ENCODE data around the gene POLA1. TPM values are rescaled to one million over a fixed set of nuclear protein-coding genes. Genes with fewer than 3 reads are reported as not detected.

The POLA1 gene
- total and polyA plus RNA-seq, 12 donors = 2.2 to 11.0 (median 5.9) TPM

GRCh38 chrX:24732766-24733500, 39.2 kb downstream of the POLA1 start:
- Histone ChIP-seq H3K4me3 (no peak overlapping the region), H3K27ac (no peak overlapping the region), H3K27me3 (no peaks in the 10 kb centered on the region), H3K4me1 (replicated peaks in 1 of 2) (no peaks in the 10 kb centered on the region), H3K9me3 (replicated peaks in 1 of 3) (no peaks in the 10 kb centered on the region), H3K36me3 (replicated peaks in 1 of 2) (no peaks in the 10 kb centered on the region)
- TF ChIP-seq POLR2A (IDR thresholded peaks at IDR 0.05) = no peak
- no peak for TF ChIP-seq CTCF (IDR thresholded peaks at IDR 0.05)
- DNase-seq = no peak
- intact Hi-C loops (cut with DNase I) = no loop called here
- 87 to 91% (median 87%) methylated on average over 6 of the region's 6 CpGs for WGBS, 4 donors

GRCh38 chrX:24741330-24741729, 47.6 kb downstream of the POLA1 start:
- 52 to 95% (median 79%) methylated on average over 3 of the region's 3 CpGs for WGBS, 4 donors
- intact Hi-C loops (cut with DNase I) = no loop called here

GRCh38 chrX:24748196-24748595, 54.5 kb downstream of the POLA1 start:
- Histone ChIP-seq H3K36me3 (replicated peaks in 1 of 2) (no peaks in the 10 kb centered on the region), H3K9me3 (replicated peaks in 1 of 3) (no peaks in the 10 kb centered on the region), H3K4me1 (replicated peaks in 1 of 2) (no peaks in the 10 kb centered on the region), H3K27me3 (no peaks in the 10 kb centered on the region), H3K27ac (no peak overlapping the region), H3K4me3 (no peak overlapping the region)
- DNase-seq = no peak
- 70 to 92% (median 84%) methylated on average over 3 of the region's 3 CpGs for WGBS, 4 donors
- intact Hi-C loops (cut with DNase I) = no loop called here
- TF ChIP-seq CTCF (IDR thresholded peaks at IDR 0.05) (no peak), POLR2A (IDR thresholded peaks at IDR 0.05) (no peak)

More at GRCh38 chrX:24741330-24741729, 47.6 kb downstream of the POLA1 start:
- H3K9me3 ChIP-seq (replicated peaks in 1 of 3) = no peaks in the 10 kb centered on the region
- H3K4me3 ChIP-seq = no peak overlapping the region
- no peak for DNase-seq
- H3K4me1 ChIP-seq (replicated peaks in 1 of 2) = no peaks in the 10 kb centered on the region
- no peak for TF ChIP-seq CTCF (IDR thresholded peaks at IDR 0.05)
- H3K27ac ChIP-seq = no peak overlapping the region
- peaks cover 4% of the 10 kb centered on the region for H3K27me3 ChIP-seq
- H3K36me3 ChIP-seq (replicated peaks in 1 of 2) = no peaks in the 10 kb centered on the region

GRCh38 chrX:24759786-24760185, 66.1 kb downstream of the POLA1 start:
- Histone ChIP-seq H3K27ac (no peak overlapping the region), H3K4me1 (replicated peaks in 1 of 2) (no peaks in the 10 kb centered on the region), H3K4me3 (no peak overlapping the region), H3K9me3 (replicated peaks in 1 of 3) (no peaks in the 10 kb centered on the region), H3K36me3 (replicated peaks in 1 of 2) (no peaks in the 10 kb centered on the region), H3K27me3 (no peaks in the 10 kb centered on the region)
- intact Hi-C loops (cut with DNase I) = no loop called here
- 72 to 96% (median 86%) methylated on average over 2 of the region's 2 CpGs for WGBS, 4 donors
- DNase-seq = no peak
- TF ChIP-seq POLR2A (IDR thresholded peaks at IDR 0.05) (no peak), CTCF (IDR thresholded peaks at IDR 0.05) (no peak)

Measured in adrenal gland (tissue), 12 donors.